CD4-positive, alpha-beta T cell treated with Interferon alpha-2 for 1 hour (primary cell): Measurements from ENCODE around the gene CCN2.
"Not testable (repeated sequence)": the region's sequence is repeated elsewhere in the genome, so short reads cannot be mapped to it uniquely, and the experiment has no call there.

ENCODE experiments used
- DNase-seq, 2 donors: peaks; one replicate each; pipeline ENCODE4 v3.0.0-alpha.2; 2020 to 2022

Gene CCN2

DNA sequence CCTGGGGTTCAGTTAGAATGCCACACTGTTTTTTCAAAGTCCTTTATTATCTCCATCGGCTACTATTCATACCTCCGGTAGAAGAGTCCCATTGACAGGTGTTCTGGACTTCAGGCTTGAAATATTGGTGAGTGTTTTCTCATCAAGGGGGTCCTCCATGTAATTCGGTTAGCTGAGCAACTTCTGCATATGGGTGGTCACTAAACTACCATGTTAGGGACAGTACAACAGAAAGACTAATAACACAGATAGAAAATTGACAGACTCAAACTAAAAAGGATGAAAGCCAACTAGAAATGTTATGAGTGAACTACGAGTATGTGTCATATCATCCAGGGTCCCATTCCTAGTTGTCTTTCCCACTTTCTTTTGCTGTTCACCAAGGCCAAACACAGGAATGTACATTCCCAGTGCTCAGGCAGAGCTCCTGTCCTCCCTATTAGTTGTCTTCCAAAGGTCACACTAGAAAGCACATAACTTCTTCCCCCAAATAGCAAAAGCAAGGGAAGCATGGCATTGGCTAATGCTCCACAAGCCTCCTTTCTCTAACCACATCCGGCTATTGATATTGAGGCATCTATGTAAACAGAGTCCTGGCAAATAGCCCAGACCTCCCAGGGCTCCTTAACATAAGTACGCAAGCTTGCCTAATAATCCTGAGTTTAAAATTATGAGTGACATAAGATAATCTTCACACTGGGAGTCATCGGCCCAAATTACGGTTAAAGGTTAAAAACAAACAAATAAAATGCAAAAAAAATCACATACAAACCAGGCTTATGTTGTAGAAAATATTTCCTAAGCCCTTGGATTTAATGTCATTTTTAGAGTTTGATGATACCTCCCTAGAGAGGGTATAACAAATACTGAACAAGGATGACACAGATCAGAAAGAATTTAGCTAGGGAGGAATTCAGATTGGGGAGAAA lies 13.2 kb downstream of the CCN2 start:
- DNase-seq, result no peak

DNA sequence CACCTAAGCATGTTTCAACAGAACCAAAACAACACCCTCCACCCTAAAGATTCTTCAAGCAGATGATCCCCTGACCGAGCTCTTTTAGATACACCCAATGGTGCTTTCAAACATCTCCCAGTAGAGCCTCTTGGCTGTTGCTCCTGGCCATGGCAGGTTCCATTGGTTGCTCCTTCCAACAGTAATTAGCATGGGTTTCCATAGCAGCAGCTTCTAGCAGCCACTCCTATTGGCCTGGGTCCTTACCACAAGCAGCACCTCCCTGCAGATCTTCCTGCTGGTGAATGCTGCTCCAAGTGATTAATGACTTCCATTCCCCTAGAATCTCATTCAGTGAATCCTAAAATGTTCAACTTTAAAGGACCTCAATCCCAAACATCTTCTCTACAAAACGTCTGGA lies 13.9 kb downstream of the CCN2 start:
- no peak for DNase-seq

GRCh38 chr6:131936156-131936555 lies 15.0 kb downstream of the CCN2 start:
- DNase-seq, result no peak

DNA sequence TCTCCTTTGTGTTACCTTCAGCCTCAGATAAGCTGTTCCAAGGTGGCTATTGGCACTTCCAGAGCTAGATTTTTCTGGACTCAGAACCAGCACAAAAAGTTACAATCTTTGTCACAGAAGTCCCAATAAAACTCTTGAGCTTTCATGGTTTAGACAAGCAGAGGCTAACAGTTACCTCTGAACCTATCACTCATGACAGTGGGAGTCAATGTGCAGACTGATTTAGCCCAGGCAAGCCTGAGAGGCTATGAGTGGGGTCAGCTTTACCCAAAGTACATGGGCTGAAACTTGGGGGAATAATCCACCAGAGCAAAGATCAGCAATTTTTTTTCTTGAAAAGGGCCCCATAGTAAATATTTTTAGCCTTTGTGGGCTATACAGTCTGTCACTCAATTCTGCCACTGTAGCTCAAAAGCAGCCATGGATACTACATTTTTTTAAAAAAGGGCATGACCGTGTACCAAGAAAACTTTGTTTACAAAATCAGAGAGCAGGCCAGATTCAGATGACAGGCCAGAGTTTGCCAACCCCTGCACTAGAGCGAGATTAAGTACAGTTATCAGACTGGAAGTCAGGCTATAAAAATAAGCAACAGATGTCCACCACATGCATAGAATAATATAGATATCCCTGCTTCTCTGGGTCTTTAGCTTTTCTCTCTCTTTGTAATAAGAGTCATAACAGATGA lies 20.0 kb downstream of the CCN2 start:
- no peak for DNase-seq

DNA sequence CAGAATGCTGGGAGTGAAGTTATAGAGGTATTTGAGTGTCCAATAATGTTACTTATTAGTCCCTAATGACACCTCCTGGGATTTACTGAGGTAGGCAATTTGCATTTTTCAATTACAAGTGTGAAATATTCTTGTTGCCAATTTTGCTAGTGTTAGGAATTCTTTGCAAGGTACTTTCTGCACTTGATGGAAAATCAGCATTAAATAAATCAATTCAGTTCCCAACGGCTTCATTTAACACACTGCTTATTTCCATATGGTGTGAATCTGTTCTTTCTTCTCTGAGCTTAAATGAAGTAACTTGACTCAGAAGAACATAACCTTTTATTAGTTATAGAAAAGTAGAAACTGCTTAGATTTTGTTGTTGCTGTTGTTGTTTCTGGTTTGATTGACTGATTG lies 21.2 kb downstream of the CCN2 start:
- DNase-seq, result no peak

GRCh38 chr6:131929264-131929663 lies 21.9 kb downstream of the CCN2 start:
- no peak for DNase-seq

GRCh38 chr6:131924881-131925474 lies 26.2 kb downstream of the CCN2 start:
- no peak for DNase-seq

GRCh38 chr6:131923356-131923755 lies 27.8 kb downstream of the CCN2 start:
- DNase-seq, result peak in 1 of 2 donors; percentile 23

GRCh38 chr6:131920656-131921055 lies 30.5 kb downstream of the CCN2 start:
- DNase-seq, result no peak

- no peak for DNase-seq
Measured at GRCh38 chr6:131918650-131919355, 32.4 kb downstream of the CCN2 start.

DNA sequence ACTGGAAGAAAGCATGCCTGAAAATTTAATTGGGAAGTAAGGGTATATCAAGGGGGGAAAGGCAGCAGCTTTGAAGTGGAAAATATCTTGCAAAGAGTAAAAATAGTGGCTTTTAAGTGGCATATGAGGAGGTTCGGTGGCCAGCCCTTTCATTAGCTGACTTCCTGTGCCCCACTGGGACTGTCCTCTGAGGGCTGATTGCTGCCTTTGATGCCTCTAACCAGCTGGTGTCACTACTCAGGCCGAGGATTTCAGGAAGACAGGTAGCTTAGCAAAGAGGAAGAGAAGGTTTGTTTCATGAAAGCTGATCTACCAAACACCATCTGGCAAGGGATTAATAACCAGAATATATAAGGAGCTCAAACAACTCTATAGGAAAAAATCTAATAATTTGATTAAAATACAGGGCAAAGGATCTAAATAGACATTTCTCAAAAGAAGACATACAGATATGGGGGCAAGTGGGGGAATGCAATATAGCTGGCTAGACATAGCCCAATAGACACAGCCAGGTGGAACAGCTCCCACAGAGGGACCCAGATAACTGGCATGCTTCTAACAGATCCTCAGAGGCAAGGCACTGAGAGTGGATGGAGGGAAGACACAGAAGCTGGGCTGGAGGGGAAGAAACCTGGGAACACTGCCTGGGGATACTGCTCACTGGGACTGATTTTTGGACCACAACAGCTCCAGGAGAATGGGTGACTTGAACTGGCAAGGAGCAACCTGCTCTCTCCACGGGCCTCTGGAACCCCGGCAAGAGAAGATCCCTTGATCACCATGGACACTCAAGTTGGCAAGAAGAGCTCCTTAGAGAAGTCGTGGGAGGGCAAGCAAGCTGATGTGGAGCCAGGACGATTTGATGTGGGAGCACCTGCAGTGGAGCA lies 33.2 kb downstream of the CCN2 start:
- no peak for DNase-seq

DNA sequence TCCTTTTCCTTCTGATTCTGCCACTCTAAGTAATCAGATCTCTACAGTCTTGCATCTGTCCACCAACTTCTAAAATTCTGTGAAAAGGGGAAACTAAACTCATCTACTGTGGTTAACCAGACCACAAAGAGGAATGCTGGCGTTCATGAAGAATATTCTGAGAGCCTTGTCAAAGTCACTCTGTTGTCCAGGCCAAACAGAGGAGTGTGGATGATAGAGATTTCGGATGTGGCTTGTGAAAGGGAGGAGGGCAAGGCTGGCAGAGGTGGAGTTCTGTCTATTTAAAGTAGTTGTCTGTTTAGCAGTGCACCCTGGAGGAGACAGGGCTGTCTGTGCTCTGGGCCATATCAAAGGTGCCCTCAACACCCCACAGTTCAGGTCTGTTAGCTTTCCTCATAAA lies 33.9 kb downstream of the CCN2 start:
- DNase-seq, result peak in 1 of 2 donors; percentile 1

GRCh38 chr6:131916847-131917246 lies 34.3 kb downstream of the CCN2 start:
- no peak for DNase-seq

- DNase-seq, result not testable (repeated sequence)
Measured at GRCh38 chr6:131916091-131916796, 34.9 kb downstream of the CCN2 start.

GRCh38 chr6:131914967-131915751 lies 36.0 kb downstream of the CCN2 start:
- DNase-seq, result peak; percentile 30 to 59

- DNase-seq, result no peak
Measured at GRCh38 chr6:131914234-131914633, 36.9 kb downstream of the CCN2 start.

DNA sequence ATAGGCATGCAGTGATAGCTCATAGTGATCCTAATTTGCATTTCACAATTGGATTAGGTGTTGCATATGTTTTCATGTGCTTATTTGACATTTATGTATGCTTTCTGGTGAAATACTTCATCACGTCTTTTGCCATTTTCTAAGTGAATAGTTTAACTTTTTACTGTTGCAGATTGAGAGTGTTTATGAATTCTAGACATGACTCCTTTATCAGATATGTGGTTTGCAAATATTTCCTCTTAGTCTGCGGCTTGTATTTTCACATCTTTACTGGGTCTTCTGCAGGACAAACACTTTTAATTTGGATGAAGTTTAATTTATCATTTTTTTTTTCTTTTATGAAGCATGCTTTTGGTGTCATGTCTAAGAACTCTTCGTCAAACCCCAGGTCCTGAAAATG lies 39.2 kb downstream of the CCN2 start:
- no peak for DNase-seq

- DNase-seq, result no peak
Measured at GRCh38 chr6:131910956-131911355, 40.2 kb downstream of the CCN2 start.

GRCh38 chr6:131910219-131910589 lies 41.0 kb downstream of the CCN2 start:
- no peak for DNase-seq

DNA sequence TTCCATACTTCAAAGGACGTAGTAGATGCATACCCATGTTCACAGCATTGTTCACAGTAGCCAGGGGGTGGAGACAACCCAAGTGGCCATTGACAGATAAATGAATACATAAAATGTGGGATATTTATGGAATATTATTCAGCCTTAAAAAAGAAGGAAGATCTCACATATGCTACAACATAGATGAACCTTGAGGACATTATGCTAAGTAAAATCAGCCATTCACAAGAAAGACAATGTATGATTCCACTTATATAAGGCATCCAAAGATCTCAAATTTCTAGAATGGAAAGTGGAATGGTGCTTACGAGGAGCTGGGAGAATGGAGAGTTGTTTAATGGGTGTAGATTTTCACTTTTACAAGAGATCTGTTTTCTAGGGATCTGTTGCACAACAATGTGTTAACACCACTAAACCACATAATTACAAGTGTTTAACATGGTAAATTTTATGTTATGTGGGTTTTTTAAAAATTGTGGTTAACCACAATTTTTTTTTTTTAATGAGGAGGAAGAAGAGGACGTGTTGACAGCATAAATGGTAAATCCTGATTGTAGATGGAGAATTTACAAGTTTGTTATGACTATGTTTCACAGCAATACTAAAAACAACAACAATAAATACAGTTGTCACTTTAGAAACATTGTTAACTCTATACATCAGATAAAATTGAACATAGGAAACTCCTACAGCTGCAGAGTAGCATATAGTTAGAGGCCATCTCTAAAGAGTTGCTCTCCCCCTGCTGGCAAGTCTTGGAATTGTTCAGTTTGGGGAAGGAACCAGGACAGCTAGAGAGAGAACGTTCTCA lies 41.6 kb downstream of the CCN2 start:
- DNase-seq, result peak; percentile 58 to 76
